HCT116 (cell line): ENCODE measurements around the gene CCDC81.

ENCODE experiments used
- ATF3 ChIP-seq: IDR thresholded peaks from 2 replicates; pipeline ENCODE4 v1.6.1; 2012
- CBX3 ChIP-seq: IDR thresholded peaks from 2 replicates; pipeline ENCODE4 v1.6.1; 2012; ENCODE audit warnings: low read depth
- CEBPB ChIP-seq: IDR thresholded peaks from 2 replicates; pipeline ENCODE4 v1.6.1; 2012; ENCODE audit warnings: low read depth
- CTCF ChIP-seq, 3 experiments: fragments of 200-600 bp in 1 of 3; sonication (generic) in 1 of 3; IDR thresholded peaks in 2 of 3; conservative IDR thresholded peaks in 1 of 3; 2 replicates each; pipeline ENCODE4 v1.5.1; 2012 to 2017; ENCODE audit warnings: low read depth in 2 of 3, low read length in 2 of 3, antibody characterized with exemption in 1 of 3, borderline replicate concordance in 1 of 3, control low read depth in 1 of 3, mild to moderate bottlenecking in 1 of 3, mixed read lengths in 1 of 3, mixed run types in 1 of 3, moderate library complexity in 1 of 3; ENCODE audit not compliant: insufficient read depth in 1 of 3
- FOSL1 ChIP-seq: IDR thresholded peaks from 2 replicates; pipeline ENCODE4 v1.6.1; 2012; ENCODE audit warnings: low read depth
- JUND ChIP-seq: IDR thresholded peaks from 2 replicates; pipeline ENCODE4 v1.6.1; 2012
- MAX ChIP-seq: IDR thresholded peaks from 2 replicates; pipeline ENCODE4 v1.6.1; 2012
- POLR2A ChIP-seq: IDR thresholded peaks from 2 replicates; pipeline ENCODE4 v1.7.0; 2011; ENCODE audit warnings: borderline replicate concordance; ENCODE audit not compliant: insufficient read depth, insufficient read length; ENCODE audit errors: extremely low read depth
- POLR2AphosphoS5 ChIP-seq: IDR thresholded peaks from 2 replicates; pipeline ENCODE4 v1.6.1; 2011; ENCODE audit warnings: mild to moderate bottlenecking, low read depth, low read length, moderate library complexity
- REST ChIP-seq: IDR thresholded peaks from 2 replicates; pipeline ENCODE4 v1.6.1; 2012; ENCODE audit warnings: low read depth
- TCF7L2 ChIP-seq: IDR thresholded peaks from 2 replicates; pipeline ENCODE4 v1.7.0; 2011; ENCODE audit warnings: borderline replicate concordance, inconsistent platforms; ENCODE audit not compliant: insufficient read depth, insufficient read length; ENCODE audit errors: extremely low read depth
- YY1 ChIP-seq: IDR thresholded peaks from 2 replicates; pipeline ENCODE4 v1.6.1; 2011; ENCODE audit warnings: low read length, low read depth, moderate library complexity, mild to moderate bottlenecking; ENCODE audit not compliant: insufficient replicate concordance; ENCODE audit errors: extremely low read depth
- ZFX ChIP-seq: fragments of 450-650 bp; IDR thresholded peaks from 2 replicates; pipeline ENCODE4 v1.6.1; 2017
- ZNF274 ChIP-seq: fragments of 200-500 bp; sonication (Bioruptor generic); IDR thresholded peaks from 2 replicates; pipeline ENCODE4 v1.6.1; 2014; ENCODE audit warnings: mild to moderate bottlenecking, low read depth, low read length, inconsistent platforms

- TF ChIP-seq MAX (no peak), POLR2A (no peak), REST (no peak), ZNF274 (no peak), CTCF (IDR thresholded peaks at IDR 0.05 in 2 of 3, conservative IDR thresholded peaks at IDR 0.05 in 1 of 3; ENCODE audit: borderline replicate concordance in 1 of 3, insufficient read depth in 1 of 3, low read depth in 2 of 3, low read length in 2 of 3) (no peak), CEBPB (no peak), ZFX (no peak), TCF7L2 (no peak), FOSL1 (no peak), POLR2AphosphoS5 (no peak), ATF3 (no peak), YY1 (no peak), JUND (no peak), CBX3 (no peak)
Measured at GRCh38 chr11:86388198-86388597, 13.5 kb downstream of the CCDC81 start.
